CD8-positive, alpha-beta memory T cell (primary cell): ENCODE measurements around the gene PSEN2. TPM values are rescaled to one million over a fixed set of nuclear protein-coding genes. Genes with fewer than 3 reads are reported as not detected.

Experiments
- CTCF ChIA-PET: fragments of 350-600 bp; sonication (Branson Sonifier 250); formaldehyde crosslinking; loops from one replicate; lab custom pipeline; 2021; ENCODE audit warnings: antibody characterized with exemption; lab: Charles Lee
- POLR2A ChIA-PET: fragments of 350-600 bp; sonication (Branson Sonifier 250); formaldehyde crosslinking; loops from one replicate; lab custom pipeline; 2021; ENCODE audit warnings: antibody characterized with exemption; lab: Charles Lee
- DNase-seq, 5 donors: peaks; one replicate each; pipeline versions ENCODE4 v3.0.0 to v3.0.0-alpha.2; 2020 to 2022; ENCODE audit warnings: mixed read lengths in 1 of 5
- H3K27ac ChIP-seq: one replicate; pipeline ENCODE4 v1.7.0; 2013; ENCODE audit warnings: low read depth, mild to moderate bottlenecking, low read length, moderate library complexity
- H3K27me3 ChIP-seq: 2 replicates; pipeline ENCODE4 v1.7.0; 2013; ENCODE audit warnings: low read length, mild to moderate bottlenecking; ENCODE audit not compliant: insufficient read depth, poor library complexity, severe bottlenecking
- H3K36me3 ChIP-seq: 2 replicates; pipeline ENCODE4 v1.7.0; 2013; ENCODE audit warnings: mild to moderate bottlenecking, low read length, moderate library complexity; ENCODE audit not compliant: insufficient read depth
- H3K4me1 ChIP-seq: 2 replicates; pipeline ENCODE4 v1.7.0; 2013; ENCODE audit warnings: mild to moderate bottlenecking, low read length, moderate library complexity; ENCODE audit not compliant: insufficient read depth
- H3K4me3 ChIP-seq: 2 replicates; pipeline ENCODE4 v1.7.0; 2013; ENCODE audit warnings: mild to moderate bottlenecking, low read length
- H3K9me3 ChIP-seq: 2 replicates; pipeline ENCODE4 v1.7.0; 2013; ENCODE audit warnings: mild to moderate bottlenecking, low read length
- H3K27ac Mint-ChIP-seq, 8 donors: one replicate each; pipeline ENCODE4 v1.8.0; 2020 to 2021; ENCODE audit warnings: mixed read lengths in 8 of 8, mild to moderate bottlenecking in 6 of 8, inconsistent platforms in 3 of 8, moderate library complexity in 3 of 8
- H3K27me3 Mint-ChIP-seq, 2 donors: one replicate each; pipeline ENCODE4 v1.8.0; 2020 to 2021; ENCODE audit warnings: mixed read lengths in 2 of 2, mild to moderate bottlenecking in 1 of 2, moderate library complexity in 1 of 2
- H3K36me3 Mint-ChIP-seq, 3 donors: one replicate each; pipeline ENCODE4 v1.8.0; 2020 to 2021; ENCODE audit warnings: mixed read lengths in 3 of 3, inconsistent platforms in 1 of 3, mild to moderate bottlenecking in 1 of 3
- H3K4me1 Mint-ChIP-seq, 3 donors: one replicate each; pipeline ENCODE4 v1.8.0; 2020 to 2021; ENCODE audit warnings: mixed read lengths in 3 of 3, inconsistent platforms in 1 of 3, mild to moderate bottlenecking in 1 of 3
- H3K4me3 Mint-ChIP-seq, 7 donors: one replicate each; pipeline ENCODE4 v1.8.0; 2020 to 2021; ENCODE audit warnings: mixed read lengths in 7 of 7, mild to moderate bottlenecking in 6 of 7, moderate library complexity in 4 of 7, inconsistent platforms in 2 of 7
- H3K9me3 Mint-ChIP-seq, 5 donors: one replicate each; pipeline ENCODE4 v1.8.0; 2020 to 2022; ENCODE audit warnings: mixed read lengths in 5 of 5, mild to moderate bottlenecking in 3 of 5, moderate library complexity in 2 of 5, inconsistent platforms in 1 of 5
- polyA plus RNA-seq: library from polyadenylated mRNA; unstranded; fragments of 300-500 nt; fragmentation: Illumina TruSeq; gene quantifications from one replicate; pipeline ENCODE4 v1.2.3, GENCODE V29; 2021
- total RNA-seq, 2 experiments: library from RNA; stranded (reverse); gene quantifications; one replicate each; pipeline ENCODE4 v1.2.3, GENCODE V29; 2021

Gene PSEN2
- total and polyA plus RNA-seq, 3 experiments from 2014 or later, result 9.8 to 10.5 (median 10.2) TPM

DNA sequence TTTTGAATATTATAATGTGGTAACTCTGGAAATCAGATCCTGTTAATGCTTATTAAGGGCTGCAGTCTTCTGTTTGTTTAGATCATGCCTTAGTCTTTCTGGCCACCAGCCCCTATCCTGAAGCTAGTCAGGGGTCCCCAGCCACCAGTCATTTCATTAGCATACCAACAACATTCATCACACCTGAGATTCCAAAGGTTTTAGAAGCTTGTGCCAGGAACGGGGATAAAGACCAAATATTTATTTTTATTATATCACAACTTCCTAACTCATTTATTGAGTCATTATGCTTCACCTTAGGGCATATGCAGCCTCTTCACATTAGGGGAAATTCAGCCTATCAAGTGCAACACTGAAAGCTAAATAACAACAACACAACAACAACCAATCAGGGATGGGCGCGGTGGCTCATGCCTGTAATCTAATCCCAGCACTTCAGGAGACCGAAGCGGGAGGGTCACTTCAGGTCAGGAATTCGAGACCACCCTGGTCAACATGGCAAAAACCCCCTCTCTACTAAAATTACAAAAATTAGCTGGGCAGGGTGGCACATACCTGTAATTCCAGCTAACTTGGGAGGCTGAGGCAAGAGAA lies 2.9 kb upstream of the PSEN2 start:
- H3K4me1 ChIP-seq, result peaks cover 4% of the 10 kb centered on the region
- peaks cover 21 to 27% of the 10 kb centered on the region in 2 donors for H3K27me3 Mint-ChIP-seq
- no peaks in the 10 kb centered on the region for H3K36me3 Mint-ChIP-seq
- POLR2A ChIA-PET, result no interaction called here
- H3K4me1 Mint-ChIP-seq, result peaks cover 14 to 27% (median 24%) of the 10 kb centered on the region in 3 donors
- H3K27ac Mint-ChIP-seq, result no peak overlapping the region
- no peak overlapping the region for H3K27ac ChIP-seq
- H3K9me3 ChIP-seq, result no peaks in the 10 kb centered on the region
- H3K36me3 ChIP-seq, result no peaks in the 10 kb centered on the region
- no peaks in the 10 kb centered on the region for H3K9me3 Mint-ChIP-seq
- no peak overlapping the region for H3K4me3 Mint-ChIP-seq
- H3K4me3 ChIP-seq, result no peak overlapping the region
- DNase-seq, result no peak
- H3K27me3 ChIP-seq, result no peaks in the 10 kb centered on the region
- CTCF ChIA-PET, result no interaction called here

DNA sequence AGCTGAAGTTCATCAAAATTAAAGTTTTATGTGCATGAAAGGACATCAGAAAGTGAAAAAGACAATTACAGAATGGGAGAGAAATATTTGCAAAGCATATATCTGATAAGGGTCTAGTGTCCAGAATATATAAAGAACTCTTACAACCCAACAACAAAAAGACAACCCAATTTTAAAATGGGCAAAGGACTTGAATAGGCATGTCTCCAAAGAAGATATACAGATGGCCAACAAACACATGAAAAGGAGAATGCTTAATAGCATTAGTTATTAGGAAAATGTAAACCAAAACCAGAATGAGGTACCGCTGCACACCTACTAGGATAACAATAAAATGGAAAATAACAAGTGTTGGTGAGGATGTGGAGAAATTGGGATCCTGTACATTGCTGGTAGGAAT lies 1.7 kb upstream of the PSEN2 start:
- H3K9me3 ChIP-seq, result no peaks in the 10 kb centered on the region
- Mint-ChIP-seq H3K4me3 (peak overlapping the region in 1 of 7 donors; percentile 88), H3K27me3 (peaks cover 21 to 25% of the 10 kb centered on the region in 2 donors), H3K9me3 (no peaks in the 10 kb centered on the region), H3K27ac (no peak overlapping the region), H3K4me1 (peaks cover 14 to 28% (median 25%) of the 10 kb centered on the region in 3 donors), H3K36me3 (no peaks in the 10 kb centered on the region)
- no peak for DNase-seq
- H3K27ac ChIP-seq, result no peak overlapping the region
- ChIA-PET POLR2A (no interaction called here), CTCF (interaction anchor here (0.6 kb wide), 1 partner anchor 10 kb away, joined by 3 read pairs; no protein-coding TSS in a partner anchor)
- H3K4me1 ChIP-seq, result peaks cover 4% of the 10 kb centered on the region
- H3K27me3 ChIP-seq, result no peaks in the 10 kb centered on the region
- H3K4me3 ChIP-seq, result no peak overlapping the region
- H3K36me3 ChIP-seq, result no peaks in the 10 kb centered on the region

DNA sequence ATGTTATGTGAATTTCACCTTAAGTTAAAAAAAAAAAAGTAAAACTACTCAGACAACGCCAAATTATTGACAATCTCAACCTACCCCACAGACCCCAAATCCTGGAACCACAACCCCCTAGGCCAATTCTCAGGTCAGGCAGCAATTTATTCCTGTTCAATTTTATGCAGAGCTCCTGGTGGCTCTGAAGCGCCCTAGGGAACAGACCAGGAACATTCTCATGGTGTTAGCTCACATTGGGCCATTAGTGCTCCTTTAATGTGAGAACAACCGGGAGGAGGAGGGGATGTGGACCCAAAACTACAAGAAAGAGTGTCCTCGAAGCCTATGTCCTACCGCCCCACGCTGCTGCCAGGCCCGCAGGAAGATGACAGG lies 403 bp upstream of the PSEN2 start:
- H3K27ac Mint-ChIP-seq, result peak overlapping the region in 5 of 8 donors; percentile 38 to 88 (median 80)
- CTCF ChIA-PET, result interaction anchor here (1.2 kb wide), 1 partner anchor 15 kb away, joined by 3 read pairs; no protein-coding TSS in a partner anchor
- no peak for DNase-seq

DNA sequence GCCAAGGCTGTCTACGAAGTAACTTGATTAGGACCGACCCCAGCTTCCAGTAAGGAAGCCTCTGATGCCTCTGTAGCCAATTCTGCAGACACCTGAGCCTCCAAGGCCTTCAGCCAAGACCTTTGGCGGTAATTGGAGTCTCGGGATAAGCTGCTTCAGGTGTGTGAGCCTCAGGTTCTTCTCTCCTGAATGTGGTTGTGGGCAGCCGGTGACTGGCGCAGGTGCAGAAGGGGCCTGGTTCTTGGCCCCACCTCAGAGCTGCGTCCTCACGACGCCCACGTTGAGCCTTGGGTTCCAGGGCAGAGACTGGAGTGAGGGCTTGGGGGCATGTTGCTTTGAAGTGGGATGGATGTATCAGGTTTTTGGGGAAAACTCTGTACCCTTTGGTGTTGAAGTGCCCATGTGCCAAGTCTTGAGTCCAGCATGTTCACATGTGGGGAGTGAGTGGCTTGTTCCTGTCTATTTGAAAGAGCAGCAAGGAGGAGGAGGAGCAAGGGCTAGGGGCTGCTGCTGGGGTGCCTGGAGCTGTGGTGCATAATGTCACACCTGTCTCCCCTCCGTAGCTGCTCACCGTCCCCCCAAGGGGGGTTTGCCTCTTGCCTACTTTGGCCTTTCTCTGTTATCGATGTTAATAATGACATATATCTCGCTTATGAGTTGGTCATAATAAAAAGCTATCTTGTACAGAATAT lies 1.4 kb downstream of the PSEN2 start:
- peaks cover 8 to 19% of the 10 kb centered on the region in 2 donors for H3K27me3 Mint-ChIP-seq
- CTCF ChIA-PET, result interaction anchor here (1.1 kb wide), 1 partner anchor 245 kb away, joined by 4 read pairs; no protein-coding TSS in a partner anchor
- DNase-seq, result no peak
- Histone ChIP-seq H3K27me3 (no peaks in the 10 kb centered on the region), H3K4me3 (no peak overlapping the region), H3K9me3 (no peaks in the 10 kb centered on the region), H3K36me3 (no peaks in the 10 kb centered on the region), H3K4me1 (peaks cover 4% of the 10 kb centered on the region), H3K27ac (no peak overlapping the region)
- no peaks in the 10 kb centered on the region for H3K9me3 Mint-ChIP-seq
- H3K27ac Mint-ChIP-seq, result peak overlapping the region in 1 of 8 donors; percentile 74
- POLR2A ChIA-PET, result no interaction called here
- peaks cover 14 to 32% (median 25%) of the 10 kb centered on the region in 3 donors for H3K4me1 Mint-ChIP-seq
- peaks cover 0 to 9% (median 0%) of the 10 kb centered on the region in 3 donors for H3K36me3 Mint-ChIP-seq
- peak overlapping the region; percentile 77 to 86 (median 80) for H3K4me3 Mint-ChIP-seq

More for the DNA sequence above, 403 bp upstream of the PSEN2 start:
- H3K27ac ChIP-seq, result no peak overlapping the region
- no peaks in the 10 kb centered on the region for H3K27me3 ChIP-seq
- peak overlapping the region; percentile 81 to 90 (median 87) for H3K4me3 Mint-ChIP-seq
- POLR2A ChIA-PET, result interaction anchor here (0.7 kb wide), 1 partner anchor 12 kb away, joined by 8 read pairs; no protein-coding TSS in a partner anchor
- H3K4me1 Mint-ChIP-seq, result peaks cover 14 to 32% (median 25%) of the 10 kb centered on the region in 3 donors
- H3K36me3 Mint-ChIP-seq, result peaks cover 0 to under 1% (median 0%) of the 10 kb centered on the region in 3 donors
- no peaks in the 10 kb centered on the region for H3K9me3 ChIP-seq
- peaks cover 4% of the 10 kb centered on the region for H3K4me1 ChIP-seq
- H3K9me3 Mint-ChIP-seq, result no peaks in the 10 kb centered on the region
- no peaks in the 10 kb centered on the region for H3K36me3 ChIP-seq
- peak overlapping the region; percentile 40 for H3K4me3 ChIP-seq
- peaks cover 18 to 22% of the 10 kb centered on the region in 2 donors for H3K27me3 Mint-ChIP-seq

DNA sequence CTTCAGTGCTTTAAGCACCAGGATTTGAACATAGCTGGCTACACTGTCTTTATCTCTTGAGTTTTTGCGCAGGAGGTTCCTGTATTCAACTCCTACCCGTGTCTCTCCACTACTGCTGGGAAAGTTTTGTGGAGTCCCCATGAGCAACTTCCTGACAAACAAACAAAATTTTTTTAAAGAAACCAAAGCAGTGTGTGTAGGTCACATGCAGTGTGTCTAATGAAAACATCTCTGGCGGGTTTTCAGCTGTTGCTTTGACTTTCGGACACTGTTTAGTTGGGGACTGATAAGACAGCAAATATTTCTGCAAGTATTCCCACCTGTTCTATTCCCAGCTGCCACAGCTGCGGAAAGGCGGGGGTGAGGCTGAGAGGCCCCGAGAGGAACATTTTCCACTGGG lies 2.0 kb downstream of the PSEN2 start:
- Histone ChIP-seq H3K4me3 (no peak overlapping the region), H3K4me1 (peaks cover 4% of the 10 kb centered on the region), H3K9me3 (no peaks in the 10 kb centered on the region), H3K27me3 (no peaks in the 10 kb centered on the region), H3K36me3 (no peaks in the 10 kb centered on the region), H3K27ac (no peak overlapping the region)
- peaks cover 6 to 15% of the 10 kb centered on the region in 2 donors for H3K27me3 Mint-ChIP-seq
- peaks cover 14 to 32% (median 25%) of the 10 kb centered on the region in 3 donors for H3K4me1 Mint-ChIP-seq
- H3K27ac Mint-ChIP-seq, result peak overlapping the region in 1 of 8 donors; percentile 9
- peak overlapping the region in 4 of 7 donors; percentile 38 to 82 (median 65) for H3K4me3 Mint-ChIP-seq
- no peaks in the 10 kb centered on the region for H3K9me3 Mint-ChIP-seq
- POLR2A ChIA-PET, result no interaction called here
- CTCF ChIA-PET, result interaction anchor here (1.1 kb wide), 1 partner anchor 246 kb away, joined by 4 read pairs; no protein-coding TSS in a partner anchor
- H3K36me3 Mint-ChIP-seq, result peaks cover 0 to 13% (median 2%) of the 10 kb centered on the region in 3 donors
- DNase-seq, result no peak

DNA sequence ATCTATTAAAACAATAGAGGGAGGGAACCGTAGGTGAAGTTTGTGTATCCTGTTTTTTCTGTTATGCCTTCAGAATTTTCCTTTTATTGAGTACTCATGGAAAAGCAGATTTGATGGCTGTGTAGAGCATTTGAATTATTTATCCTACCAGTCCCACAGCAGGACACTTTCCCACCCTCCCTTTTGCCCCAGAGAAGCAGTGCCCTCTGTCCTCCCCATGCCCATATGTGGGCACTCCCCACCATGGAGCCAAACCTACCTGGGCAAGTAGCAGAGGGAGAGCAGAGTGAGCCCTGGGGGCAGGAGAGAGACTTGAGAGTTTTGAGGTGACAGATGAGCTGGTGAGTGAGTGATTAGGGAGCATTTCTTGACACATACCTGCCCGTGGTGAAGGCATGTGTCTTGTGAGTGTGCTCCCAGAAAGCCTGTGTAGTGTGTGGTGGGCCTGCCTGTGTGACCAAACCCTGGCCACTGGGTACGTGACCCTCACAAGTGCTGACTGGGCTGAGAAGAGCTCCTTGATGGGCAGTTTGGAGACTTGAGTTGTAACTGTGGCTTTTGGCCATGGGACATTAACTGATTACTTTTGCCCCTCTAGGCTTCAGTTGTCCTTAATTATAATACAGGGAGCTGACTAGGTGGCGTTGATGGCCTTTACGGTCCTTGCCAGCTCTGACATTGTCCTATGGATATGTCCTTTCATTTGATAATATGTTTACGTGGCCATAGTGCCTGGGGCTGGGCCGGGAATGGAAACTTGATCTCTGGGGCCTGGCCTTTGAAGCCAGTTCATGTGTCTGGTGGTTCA lies 3.6 kb downstream of the PSEN2 start:
- peaks cover 2 to 20% (median 4%) of the 10 kb centered on the region in 3 donors for H3K36me3 Mint-ChIP-seq
- Histone ChIP-seq H3K4me3 (no peak overlapping the region), H3K36me3 (no peaks in the 10 kb centered on the region), H3K4me1 (peaks cover 4% of the 10 kb centered on the region), H3K9me3 (no peaks in the 10 kb centered on the region), H3K27me3 (no peaks in the 10 kb centered on the region), H3K27ac (no peak overlapping the region)
- CTCF ChIA-PET, result no interaction called here
- DNase-seq, result no peak
- peaks cover 4 to 8% of the 10 kb centered on the region in 2 donors for H3K27me3 Mint-ChIP-seq
- peak overlapping the region in 1 of 7 donors; percentile 21 for H3K4me3 Mint-ChIP-seq
- peak overlapping the region in 1 of 8 donors; percentile 56 for H3K27ac Mint-ChIP-seq
- no peaks in the 10 kb centered on the region for H3K9me3 Mint-ChIP-seq
- H3K4me1 Mint-ChIP-seq, result peaks cover 14 to 32% (median 25%) of the 10 kb centered on the region in 3 donors
- POLR2A ChIA-PET, result no interaction called here

DNA sequence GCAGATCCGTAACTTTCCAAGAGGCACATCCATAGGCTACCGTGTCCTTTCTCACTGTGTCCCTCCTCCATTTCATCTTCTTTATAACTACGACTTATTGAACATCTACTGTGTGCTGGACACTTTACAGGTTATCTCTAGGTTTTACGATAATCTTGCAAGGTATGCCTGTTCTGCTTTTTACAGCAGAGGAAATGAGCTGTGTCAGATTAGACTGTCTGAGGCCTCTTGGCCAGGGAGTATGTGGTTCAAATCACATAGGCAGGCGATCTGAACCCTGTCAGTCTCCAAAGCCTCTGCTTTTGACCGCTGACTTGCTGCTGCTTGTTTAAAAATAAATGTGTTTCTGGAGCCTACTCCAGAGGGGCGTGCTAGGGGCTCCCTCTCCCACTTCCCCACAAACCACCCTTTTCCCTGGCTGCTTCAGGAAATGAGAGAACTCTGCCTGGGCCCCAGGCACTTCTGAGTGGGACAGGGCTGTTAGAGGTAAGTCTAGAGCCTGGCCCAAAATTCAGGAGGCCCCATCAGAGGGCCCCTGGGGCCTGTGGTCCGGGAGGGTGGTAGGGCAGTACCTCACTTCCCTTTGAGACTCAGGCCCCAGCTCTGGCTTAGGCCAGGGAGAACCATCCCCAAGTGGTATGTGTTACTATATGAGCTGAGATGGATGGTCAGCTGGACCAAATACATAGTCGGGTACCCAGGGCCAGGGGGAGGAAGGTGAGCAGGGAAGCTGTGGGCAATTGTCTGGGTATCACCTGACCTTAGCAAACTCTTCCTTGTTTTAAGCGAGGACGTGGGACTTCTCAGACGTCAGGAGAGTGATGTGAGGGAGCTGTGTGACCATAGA lies 4.4 kb downstream of the PSEN2 start:
- H3K9me3 ChIP-seq, result no peaks in the 10 kb centered on the region
- H3K27me3 ChIP-seq, result no peaks in the 10 kb centered on the region
- POLR2A ChIA-PET, result no interaction called here
- H3K36me3 ChIP-seq, result no peaks in the 10 kb centered on the region
- peak overlapping the region in 1 of 7 donors; percentile 21 for H3K4me3 Mint-ChIP-seq
- H3K4me1 ChIP-seq, result peaks cover 4% of the 10 kb centered on the region
- peaks cover 6 to 26% (median 7%) of the 10 kb centered on the region in 3 donors for H3K36me3 Mint-ChIP-seq
- no peaks in the 10 kb centered on the region for H3K9me3 Mint-ChIP-seq
- H3K27ac ChIP-seq, result no peak overlapping the region
- H3K4me3 ChIP-seq, result no peak overlapping the region
- H3K27ac Mint-ChIP-seq, result peak overlapping the region in 1 of 8 donors; percentile 59
- DNase-seq, result no peak
- H3K27me3 Mint-ChIP-seq, result peaks cover 0 to 7% of the 10 kb centered on the region in 2 donors
- CTCF ChIA-PET, result no interaction called here
- H3K4me1 Mint-ChIP-seq, result peaks cover 14 to 28% (median 21%) of the 10 kb centered on the region in 3 donors
